ENCODE measurements around the gene TRPM3. TPM values are rescaled to one million over a fixed set of nuclear protein-coding genes. Genes with fewer than 3 reads are reported as not detected.

TRPM3 gene
- polyA plus RNA-seq, 2 of the 4 experiments (the other 2 are of a cell fraction) = not detected

DNA sequence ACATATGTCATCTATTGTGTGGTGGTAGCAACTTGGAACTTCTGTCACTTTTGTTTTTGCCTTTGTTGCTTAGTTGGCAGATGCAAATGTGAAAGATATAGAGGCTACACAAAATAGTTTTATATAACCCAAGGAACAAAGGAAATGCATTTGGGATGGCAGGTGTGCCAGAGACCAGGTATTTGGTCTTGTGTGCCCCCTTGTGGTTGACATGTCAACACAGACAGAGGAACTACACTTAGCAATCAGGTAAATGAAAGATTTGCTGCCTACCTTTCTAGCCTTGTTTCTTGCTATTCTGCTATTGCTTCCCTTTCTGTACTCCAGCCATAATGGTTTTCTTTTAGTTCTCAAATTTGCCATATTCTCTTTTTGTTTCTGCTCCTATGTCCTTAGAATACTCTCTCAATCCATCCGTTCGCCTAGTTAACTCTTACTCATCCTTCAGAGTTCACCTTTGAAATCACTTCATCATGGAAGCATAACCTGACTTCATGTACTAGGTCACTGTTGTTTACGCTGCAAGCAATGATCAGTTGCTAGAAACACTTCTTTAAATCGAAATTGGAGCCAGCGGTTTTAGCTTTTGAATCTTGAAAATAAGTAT lies 119.5 kb downstream of the TRPM3 start:
- TF ChIP-seq RAD21 (conservative IDR thresholded peaks at IDR 0.05 in 1 of 2, IDR thresholded peaks at IDR 0.05 in 1 of 2) (peak; percentile 32 to 59; a peak in 2 of 5 replicates), SMC3 (IDR thresholded peaks at IDR 0.05) (peak; percentile 44)
- TF ChIP-seq, protein P1, sequence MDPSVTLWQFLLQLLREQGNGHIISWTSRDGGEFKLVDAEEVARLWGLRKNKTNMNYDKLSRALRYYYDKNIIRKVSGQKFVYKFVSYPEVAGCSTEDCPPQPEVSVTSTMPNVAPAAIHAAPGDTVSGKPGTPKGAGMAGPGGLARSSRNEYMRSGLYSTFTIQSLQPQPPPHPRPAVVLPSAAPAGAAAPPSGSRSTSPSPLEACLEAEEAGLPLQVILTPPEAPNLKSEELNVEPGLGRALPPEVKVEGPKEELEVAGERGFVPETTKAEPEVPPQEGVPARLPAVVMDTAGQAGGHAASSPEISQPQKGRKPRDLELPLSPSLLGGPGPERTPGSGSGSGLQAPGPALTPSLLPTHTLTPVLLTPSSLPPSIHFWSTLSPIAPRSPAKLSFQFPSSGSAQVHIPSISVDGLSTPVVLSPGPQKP (IDR thresholded peaks at IDR 0.05; ENCODE audit: low read depth, low read length) = no peak
- TF ChIP-seq, protein P2, sequence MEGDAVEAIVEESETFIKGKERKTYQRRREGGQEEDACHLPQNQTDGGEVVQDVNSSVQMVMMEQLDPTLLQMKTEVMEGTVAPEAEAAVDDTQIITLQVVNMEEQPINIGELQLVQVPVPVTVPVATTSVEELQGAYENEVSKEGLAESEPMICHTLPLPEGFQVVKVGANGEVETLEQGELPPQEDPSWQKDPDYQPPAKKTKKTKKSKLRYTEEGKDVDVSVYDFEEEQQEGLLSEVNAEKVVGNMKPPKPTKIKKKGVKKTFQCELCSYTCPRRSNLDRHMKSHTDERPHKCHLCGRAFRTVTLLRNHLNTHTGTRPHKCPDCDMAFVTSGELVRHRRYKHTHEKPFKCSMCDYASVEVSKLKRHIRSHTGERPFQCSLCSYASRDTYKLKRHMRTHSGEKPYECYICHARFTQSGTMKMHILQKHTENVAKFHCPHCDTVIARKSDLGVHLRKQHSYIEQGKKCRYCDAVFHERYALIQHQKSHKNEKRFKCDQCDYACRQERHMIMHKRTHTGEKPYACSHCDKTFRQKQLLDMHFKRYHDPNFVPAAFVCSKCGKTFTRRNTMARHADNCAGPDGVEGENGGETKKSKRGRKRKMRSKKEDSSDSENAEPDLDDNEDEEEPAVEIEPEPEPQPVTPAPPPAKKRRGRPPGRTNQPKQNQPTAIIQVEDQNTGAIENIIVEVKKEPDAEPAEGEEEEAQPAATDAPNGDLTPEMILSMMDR (IDR thresholded peaks at IDR 0.05) = peak; percentile 43
- H3K4me3 ChIP-seq = no peak overlapping the region
- 28% methylated on average over 5 of the region's 5 CpGs for WGBS (ENCODE audit: missing lambda C conversion rate)
- DNase-seq (ENCODE audit: low read depth in 1 of 2, low spot score in 1 of 2) (peak in 1 of 2 experiments; percentile 35), ATAC-seq (peak in 1 of 2 experiments; percentile 62; a peak in 2 of 6 replicates), FAIRE-seq (peak; percentile 7)
- no peak overlapping the region for H3K4me2 ChIP-seq
- ChIA-PET CTCF (interaction anchor here (0.8 to 1.5 kb wide), 3 partner anchors 72 to 362 kb away, joined by 3 to 8 read pairs (median 4); no protein-coding TSS in a partner anchor), POLR2A (no interaction called here)
- no peaks in the 10 kb centered on the region; the same call in 2 of the 3 replicates for H3K9me3 ChIP-seq
- H3K27ac ChIP-seq = no peak overlapping the region
- H3K4me1 ChIP-seq = no peaks in the 10 kb centered on the region

DNA sequence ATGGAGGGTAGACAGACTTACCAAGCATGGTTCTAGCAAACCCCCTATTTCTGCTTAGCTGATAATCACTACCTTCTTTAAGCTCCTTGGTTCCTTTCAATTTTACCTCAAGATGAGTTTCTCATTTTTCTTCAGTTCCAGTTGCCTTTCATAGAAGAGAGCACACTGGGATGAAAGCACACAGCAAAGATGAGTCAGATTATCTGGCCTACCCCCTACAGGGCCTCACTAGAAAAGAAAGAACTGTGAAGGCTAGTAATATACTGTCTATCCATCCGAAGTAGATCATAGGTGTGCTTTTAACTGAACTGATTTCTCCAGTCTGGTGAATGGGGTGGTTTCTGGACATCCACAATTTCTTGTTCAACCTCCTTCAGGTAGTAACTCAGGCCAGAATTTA lies 122.5 kb downstream of the TRPM3 start:
- DNase-seq (ENCODE audit: low read depth in 1 of 2, low spot score in 1 of 2) (no peak), FAIRE-seq (no peak), ATAC-seq (no peak)
- 0% methylated on average over 1 of the region's 1 CpG for WGBS (ENCODE audit: missing lambda C conversion rate)
- H3K4me1 ChIP-seq = no peaks in the 10 kb centered on the region
- H3K9me3 ChIP-seq = no peaks in the 10 kb centered on the region
- CTCF ChIA-PET = interaction anchor here (0.6 kb wide), 1 partner anchor 212 kb away, joined by 3 read pairs; no protein-coding TSS in a partner anchor
- POLR2A ChIA-PET = no interaction called here
- H3K27ac ChIP-seq = no peak overlapping the region
- no peak overlapping the region for H3K4me2 ChIP-seq
- no peak overlapping the region for H3K4me3 ChIP-seq
- TF ChIP-seq EHMT2 (IDR thresholded peaks at IDR 0.05; ENCODE audit: low read depth) = no peak
- TF ChIP-seq GATA3 (IDR thresholded peaks at IDR 0.05; ENCODE audit: borderline replicate concordance) = no peak
- no peak for TF ChIP-seq HDAC2 (IDR thresholded peaks at IDR 0.05)
- no peak for TF ChIP-seq MAFK (IDR thresholded peaks at IDR 0.05; ENCODE audit: partially characterized antibody)
- no peak for TF ChIP-seq ZFP36 (IDR thresholded peaks at IDR 0.05; ENCODE audit: borderline replicate concordance, partially characterized antibody)
- TF ChIP-seq TFCP2L1 (CRISPR knock-in tag; IDR thresholded peaks at IDR 0.05) = no peak
- TF ChIP-seq SREBF2 (IDR thresholded peaks at IDR 0.05) = no peak
- TF ChIP-seq, protein P1 (IDR thresholded peaks at IDR 0.05; ENCODE audit: low read depth, low read length) = no peak
- TF ChIP-seq FOSL2 (IDR thresholded peaks at IDR 0.05) = no peak
- no peak for TF ChIP-seq FOSL2 (CRISPR knock-in tag; IDR thresholded peaks at IDR 0.05)
- TF ChIP-seq, protein P3, sequence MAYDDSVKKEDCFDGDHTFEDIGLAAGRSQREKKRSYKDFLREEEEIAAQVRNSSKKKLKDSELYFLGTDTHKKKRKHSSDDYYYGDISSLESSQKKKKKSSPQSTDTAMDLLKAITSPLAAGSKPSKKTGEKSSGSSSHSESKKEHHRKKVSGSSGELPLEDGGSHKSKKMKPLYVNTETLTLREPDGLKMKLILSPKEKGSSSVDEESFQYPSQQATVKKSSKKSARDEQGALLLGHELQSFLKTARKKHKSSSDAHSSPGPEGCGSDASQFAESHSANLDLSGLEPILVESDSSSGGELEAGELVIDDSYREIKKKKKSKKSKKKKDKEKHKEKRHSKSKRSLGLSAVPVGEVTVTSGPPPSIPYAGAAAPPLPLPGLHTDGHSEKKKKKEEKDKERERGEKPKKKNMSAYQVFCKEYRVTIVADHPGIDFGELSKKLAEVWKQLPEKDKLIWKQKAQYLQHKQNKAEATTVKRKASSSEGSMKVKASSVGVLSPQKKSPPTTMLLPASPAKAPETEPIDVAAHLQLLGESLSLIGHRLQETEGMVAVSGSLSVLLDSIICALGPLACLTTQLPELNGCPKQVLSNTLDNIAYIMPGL (CRISPR knock-in tag; IDR thresholded peaks at IDR 0.05; ENCODE audit: borderline replicate concordance) = no peak
- no peak for TF ChIP-seq MAZ (IDR thresholded peaks at IDR 0.05; ENCODE audit: borderline replicate concordance, low read depth, low read length)
- TF ChIP-seq JUNB (IDR thresholded peaks at IDR 0.05) = no peak
- TF ChIP-seq POLR2A (IDR thresholded peaks at IDR 0.05; ENCODE audit: low read length) = no peak
- TF ChIP-seq SMC3 (IDR thresholded peaks at IDR 0.05) = no peak
- no peak for TF ChIP-seq MYC (IDR thresholded peaks at IDR 0.05; ENCODE audit: borderline replicate concordance, low read length)
- TF ChIP-seq ESRRA (IDR thresholded peaks at IDR 0.05; ENCODE audit: borderline replicate concordance, low read length) = no peak

Measured in A549 (cell line).